Common myeloid progenitor, CD34-positive (primary cell): ENCODE data around the gene HOXD13.

Experiments
- CTCF ChIA-PET: fragments of 350-600 bp; sonication (Branson Sonifier 250); formaldehyde crosslinking; loops from one replicate; lab custom pipeline; 2021; ENCODE audit warnings: antibody characterized with exemption; lab: Charles Lee
- POLR2A ChIA-PET: fragments of 350-600 bp; sonication (Branson Sonifier 250); formaldehyde crosslinking; loops from one replicate; lab custom pipeline; 2021; ENCODE audit warnings: antibody characterized with exemption; lab: Charles Lee
- DNase-seq, 3 donors: peaks; one replicate each; pipeline versions ENCODE4 v3.0.0 to v3.0.0-alpha.2; 2013
- H3K27ac ChIP-seq, 2 experiments: 1 replicate in 1 of 2; 2 replicates in 1 of 2; pipeline ENCODE4 v1.7.0; 2013; ENCODE audit warnings: inconsistent platforms in 2 of 2, low read length in 2 of 2, mild to moderate bottlenecking in 2 of 2, low read depth in 1 of 2, moderate library complexity in 1 of 2; ENCODE audit not compliant: severe bottlenecking in 2 of 2, insufficient read depth in 1 of 2, poor library complexity in 1 of 2
- H3K27me3 ChIP-seq, 5 experiments: replicated peaks in 2 of 5; 1 replicate in 3 of 5; 2 replicates in 2 of 5; pipeline versions ENCODE4 v1.6.1 to v1.7.0; 2013; ENCODE audit warnings: low read length in 4 of 5, mild to moderate bottlenecking in 2 of 5, moderate library complexity in 2 of 5, inconsistent platforms in 1 of 5; ENCODE audit not compliant: insufficient read depth in 5 of 5, control insufficient read depth in 4 of 5
- H3K36me3 ChIP-seq, 4 experiments: 1 replicate in 2 of 4; 2 replicates in 2 of 4; pipeline versions ENCODE4 v1.6.1 to v1.7.0; 2013; ENCODE audit warnings: low read length in 3 of 4, control low read depth in 1 of 4, mild to moderate bottlenecking in 1 of 4; ENCODE audit not compliant: control insufficient read depth in 4 of 4, insufficient read depth in 4 of 4
- H3K4me1 ChIP-seq, 4 experiments: 1 replicate in 3 of 4; 2 replicates in 1 of 4; pipeline versions ENCODE4 v1.6.1 to v1.7.1; 2013; ENCODE audit warnings: low read length in 3 of 4, mild to moderate bottlenecking in 3 of 4, control low read depth in 1 of 4, inconsistent platforms in 1 of 4, moderate library complexity in 1 of 4; ENCODE audit not compliant: control insufficient read depth in 4 of 4, insufficient read depth in 4 of 4; ENCODE audit errors: control extremely low read depth in 1 of 4
- H3K4me3 ChIP-seq, 7 experiments: 1 replicate in 4 of 7; 2 replicates in 3 of 7; pipeline versions ENCODE4 v1.5.1 to v1.7.0; 2013; ENCODE audit warnings: mild to moderate bottlenecking in 7 of 7, low read length in 6 of 7, moderate library complexity in 6 of 7, inconsistent platforms in 2 of 7, low read depth in 2 of 7, control low read depth in 1 of 7; ENCODE audit not compliant: insufficient read depth in 4 of 7, control insufficient read depth in 1 of 7; ENCODE audit errors: extremely low read depth in 1 of 7
- H3K9me3 ChIP-seq, 5 experiments: 1 replicate in 4 of 5; 2 replicates in 1 of 5; pipeline versions ENCODE4 v1.6.1 to v1.7.1; 2013; ENCODE audit warnings: low read length in 4 of 5, mild to moderate bottlenecking in 2 of 5, inconsistent platforms in 1 of 5, low read depth in 1 of 5, moderate library complexity in 1 of 5; ENCODE audit not compliant: control insufficient read depth in 4 of 5, insufficient read depth in 2 of 5; ENCODE audit errors: control extremely low read depth in 1 of 5
- WGBS: methylation state at CpG from one replicate; pipeline ENCODE4 v1.1.5; 2013; ENCODE audit not compliant: insufficient coverage; 5-methylcytosine and 5-hydroxymethylcytosine counted together

Gene HOXD13

DNA sequence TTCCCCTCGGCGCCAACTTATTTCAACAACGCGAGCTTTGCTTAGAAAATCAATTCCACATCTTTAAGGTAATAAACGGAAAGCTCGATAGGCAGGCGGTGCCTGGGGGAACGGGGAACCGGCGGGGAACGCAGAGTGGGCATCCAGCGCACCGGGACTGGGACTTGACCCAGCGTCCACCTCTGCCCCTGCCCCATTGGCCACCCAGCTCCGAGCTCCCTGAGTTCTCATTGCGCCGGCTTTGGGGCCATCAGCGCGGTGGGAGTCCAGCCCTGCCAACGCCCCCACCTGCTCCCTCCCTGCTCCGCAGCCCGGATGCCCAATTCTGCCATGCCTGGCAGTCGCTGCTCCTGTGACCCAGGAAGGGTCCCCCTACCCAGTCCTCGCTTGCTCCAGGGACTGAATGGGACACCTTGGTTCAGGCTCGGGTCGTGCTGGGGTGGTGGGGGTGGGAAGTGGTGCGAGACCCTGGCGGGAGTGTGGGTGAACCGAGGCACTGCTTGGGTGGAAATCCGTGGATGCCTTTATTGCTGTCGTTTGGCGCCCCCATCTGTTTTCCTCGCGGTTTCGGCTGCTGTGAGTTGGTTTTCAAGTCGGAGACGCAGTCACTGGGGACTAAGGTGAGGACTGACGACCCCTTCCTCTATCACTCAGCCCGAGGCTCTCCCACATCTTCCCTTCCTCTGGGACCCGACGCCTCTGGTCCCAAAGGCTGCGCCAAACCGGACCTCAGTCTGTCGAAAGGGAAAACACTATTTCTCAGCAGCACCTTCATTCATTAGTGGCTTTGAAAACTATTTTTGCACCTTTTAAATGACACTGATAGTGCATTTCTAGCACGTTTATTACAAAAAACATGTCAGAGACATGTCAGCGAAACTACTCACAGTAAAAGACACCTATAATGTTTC lies 6.4 kb upstream of the HOXD13 start:
- peak in 1 of 3 donors; percentile 61 for DNase-seq
- 3% methylated on average over 38 of the region's 46 CpGs for WGBS

DNA sequence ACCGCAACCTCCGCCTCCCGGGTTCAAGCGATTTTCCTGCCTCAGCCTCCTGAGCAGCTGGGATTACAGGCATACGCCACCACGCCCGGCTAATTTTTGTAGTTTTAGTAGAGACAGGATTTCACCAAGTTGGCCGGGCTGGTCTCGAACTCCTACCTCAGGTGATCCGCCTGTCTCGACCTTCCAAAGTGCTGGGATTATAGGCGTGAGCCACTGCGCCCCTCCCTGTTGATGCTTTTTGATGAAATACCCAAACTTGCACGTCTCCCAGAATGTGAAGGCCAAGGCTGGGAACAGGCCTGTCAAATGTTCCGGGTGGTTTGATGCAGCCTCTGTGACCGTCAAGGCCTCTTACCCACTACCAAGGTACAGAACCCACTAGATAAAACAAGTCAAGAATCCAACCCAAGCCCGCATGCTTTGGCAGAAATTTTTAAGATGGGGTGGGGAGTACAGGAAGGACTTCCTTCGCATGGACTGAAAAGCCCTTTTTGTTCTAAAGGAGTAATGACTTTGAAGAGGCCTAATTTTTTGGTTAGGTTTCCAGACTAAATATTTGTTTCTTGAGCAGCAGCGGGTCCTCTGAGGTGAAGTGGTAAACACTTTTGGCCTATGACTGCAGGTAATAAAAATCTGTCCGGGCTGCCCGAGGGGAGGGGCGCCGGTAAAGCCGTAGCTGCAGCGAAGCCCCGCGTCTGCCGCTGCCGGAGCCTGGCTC lies 5.0 kb upstream of the HOXD13 start:
- Histone ChIP-seq H3K27me3 (peaks cover 25 to 100% (median 78%) of the 10 kb centered on the region in 5 experiments), H3K36me3 (no peaks in the 10 kb centered on the region), H3K4me1 (peaks cover 0 to 11% (median 6%) of the 10 kb centered on the region in 4 experiments), H3K9me3 (no peaks in the 10 kb centered on the region), H3K27ac (no peak overlapping the region), H3K4me3 (peak overlapping the region in 2 of 7 experiments; percentile 21 to 61)
- POLR2A ChIA-PET, result no interaction called here
- CTCF ChIA-PET, result interaction anchor here (0.7 to 2.7 kb wide), 6 partner anchors 9 to 548 kb away, joined by 3 to 13 read pairs (median 4); no protein-coding TSS in a partner anchor
- 18% methylated on average over 23 of the region's 29 CpGs for WGBS
- DNase-seq, result no peak

More for the DNA sequence above, 6.4 kb upstream of the HOXD13 start:
- H3K4me1 ChIP-seq, result peaks cover 0 to 10% (median 6%) of the 10 kb centered on the region in 4 experiments
- no peak overlapping the region for H3K27ac ChIP-seq
- ChIA-PET POLR2A (no interaction called here), CTCF (interaction anchor here (0.8 to 2.5 kb wide), 17 partner anchors 9 to 1314 kb away, joined by 3 to 17 read pairs (median 4); partner anchors contain the start of gene HOXD11)
- H3K4me3 ChIP-seq, result no peak overlapping the region
- H3K9me3 ChIP-seq, result peaks cover 0 to 2% (median 0%) of the 10 kb centered on the region in 5 experiments
- no peaks in the 10 kb centered on the region for H3K36me3 ChIP-seq
- H3K27me3 ChIP-seq, result peaks cover 32 to 100% (median 80%) of the 10 kb centered on the region in 5 experiments

DNA sequence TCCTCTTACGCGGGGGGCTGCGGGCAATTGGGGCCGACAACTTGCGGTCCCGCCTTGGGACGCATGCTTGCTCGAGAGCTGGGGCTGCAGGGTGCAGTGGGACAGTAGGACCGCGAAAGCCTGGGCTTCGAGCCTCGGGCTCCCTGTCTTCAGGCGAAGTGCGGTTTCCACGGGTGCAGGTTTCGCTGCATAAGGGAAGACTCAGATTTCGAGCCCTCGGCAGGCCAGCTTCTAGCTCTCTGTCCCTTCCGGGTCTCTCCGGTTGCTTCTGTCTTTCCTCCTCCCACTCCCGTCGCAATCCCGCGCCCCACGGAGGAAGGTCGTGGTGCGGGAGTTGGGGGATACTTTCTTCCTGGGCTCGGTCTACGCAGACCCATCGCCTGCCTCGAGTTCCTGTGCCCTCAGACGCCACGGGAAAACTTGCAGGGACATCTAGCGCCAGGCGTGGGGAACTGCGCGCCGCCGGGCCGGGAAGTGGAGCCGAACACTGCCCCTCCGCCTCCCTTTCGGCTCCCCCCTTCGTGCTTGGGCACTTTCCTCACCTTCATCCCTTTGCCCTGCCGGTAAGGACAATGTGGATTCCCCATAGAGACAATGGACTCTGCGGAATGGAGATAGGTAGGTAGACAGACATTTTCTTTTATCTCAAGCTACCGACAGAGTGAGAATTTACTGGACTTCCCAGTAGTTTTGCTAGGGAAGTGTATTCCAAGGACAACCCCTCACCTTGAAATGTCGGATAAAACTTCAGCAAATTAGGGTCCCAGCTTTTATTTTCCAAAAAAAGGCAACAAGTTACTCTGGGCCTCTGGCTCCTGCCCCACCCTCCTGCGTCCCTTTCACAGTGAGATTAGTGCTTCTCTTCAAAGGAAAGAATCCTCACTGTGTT lies 4.2 kb upstream of the HOXD13 start:
- Histone ChIP-seq H3K4me1 (peaks cover 0 to 18% (median 9%) of the 10 kb centered on the region in 4 experiments), H3K9me3 (peaks cover 0 to 2% (median 0%) of the 10 kb centered on the region in 5 experiments), H3K36me3 (no peaks in the 10 kb centered on the region), H3K27ac (no peak overlapping the region), H3K4me3 (peak overlapping the region in 6 of 7 experiments; percentile 21 to 61 (median 32)), H3K27me3 (peaks cover 24 to 99% (median 74%) of the 10 kb centered on the region in 5 experiments)
- peak in 1 of 3 donors; percentile 46 for DNase-seq
- ChIA-PET CTCF (interaction anchor here (0.7 to 2.7 kb wide), 7 partner anchors 8 to 547 kb away, joined by 3 to 13 read pairs (median 5); no protein-coding TSS in a partner anchor), POLR2A (no interaction called here)
- WGBS, result 3% methylated on average over 31 of the region's 49 CpGs

DNA sequence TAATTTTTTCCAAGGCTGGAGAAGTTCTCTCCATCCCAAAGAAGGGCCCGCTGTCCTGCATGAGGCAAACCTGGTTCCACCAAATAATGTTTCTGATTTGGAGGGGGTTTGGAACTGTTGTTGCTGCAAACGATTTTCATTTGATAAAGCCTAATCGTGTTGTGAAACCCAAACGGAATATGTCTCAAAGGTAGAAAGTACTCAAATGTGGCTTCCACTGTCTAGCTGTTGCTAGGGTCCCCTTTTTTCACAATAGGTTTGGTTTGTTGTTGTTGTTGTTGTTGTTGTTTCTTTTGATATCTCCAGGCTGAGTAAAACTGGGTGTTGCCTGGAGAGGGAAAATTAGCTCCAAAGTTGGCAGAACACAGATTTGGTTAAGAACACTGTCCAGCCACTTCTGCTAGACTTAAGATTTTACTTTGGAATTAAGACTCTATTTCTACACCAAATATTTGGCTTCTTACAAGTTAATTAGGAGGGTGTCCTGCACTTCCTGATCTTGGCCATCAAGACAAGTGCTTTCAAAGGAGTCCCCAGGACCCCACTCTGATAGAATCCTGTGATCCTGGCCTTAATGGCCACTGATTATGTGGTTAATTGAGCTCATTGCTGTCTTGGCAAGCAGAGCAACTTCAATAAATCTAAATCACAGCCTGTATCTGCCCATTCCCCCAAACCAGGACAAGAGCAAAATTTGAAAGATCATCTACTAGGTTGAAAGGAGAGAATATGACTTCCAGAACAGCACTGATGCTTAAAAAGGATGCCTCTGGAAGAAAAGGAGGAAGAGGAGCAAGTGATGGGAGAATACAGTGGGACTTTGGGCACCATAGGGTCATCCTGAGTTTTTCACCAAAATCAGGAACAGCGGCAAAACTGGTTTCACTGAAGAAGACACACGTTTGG lies 3.3 kb upstream of the HOXD13 start:
- no peak overlapping the region for H3K4me3 ChIP-seq
- H3K27ac ChIP-seq, result no peak overlapping the region
- peaks cover 0 to 19% (median 9%) of the 10 kb centered on the region in 4 experiments for H3K4me1 ChIP-seq
- DNase-seq, result no peak
- H3K27me3 ChIP-seq, result peaks cover 32 to 99% (median 73%) of the 10 kb centered on the region in 5 experiments
- ChIA-PET POLR2A (no interaction called here), CTCF (interaction anchor here (1.4 to 2.7 kb wide), 6 partner anchors 7 to 42 kb away, joined by 3 to 13 read pairs (median 5); no protein-coding TSS in a partner anchor)
- no peaks in the 10 kb centered on the region for H3K36me3 ChIP-seq
- H3K9me3 ChIP-seq, result peaks cover 0 to 6% (median 0%) of the 10 kb centered on the region in 5 experiments
- 0% methylated on average over 5 of the region's 6 CpGs for WGBS

DNA sequence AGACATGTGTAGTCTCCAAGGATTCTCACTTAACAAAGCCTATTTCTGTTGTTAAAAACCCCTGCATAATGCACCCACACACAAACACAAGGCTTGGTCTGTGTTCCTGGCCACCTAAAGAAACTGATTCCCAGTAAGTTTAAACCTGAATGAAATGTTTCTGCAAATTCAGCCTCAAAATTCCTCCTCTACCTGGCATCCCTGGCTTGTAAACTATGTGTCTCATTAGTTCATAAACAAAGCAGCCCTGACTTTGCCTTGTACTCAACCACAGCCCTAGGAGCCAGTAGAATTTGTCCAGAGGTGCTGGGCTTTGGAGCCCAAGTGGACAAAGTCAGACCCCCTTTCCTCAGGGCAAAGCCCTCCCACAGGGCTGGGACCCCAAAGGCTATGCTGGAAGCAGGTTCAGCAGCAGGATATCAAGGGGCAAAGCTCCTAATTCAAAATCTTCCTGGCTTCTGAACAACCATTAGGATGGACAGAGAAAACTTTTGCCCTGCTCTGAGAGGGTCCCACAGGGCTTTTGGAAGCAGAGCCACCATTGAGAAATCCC lies 2.6 kb upstream of the HOXD13 start:
- Histone ChIP-seq H3K27me3 (peaks cover 32 to 99% (median 73%) of the 10 kb centered on the region in 5 experiments), H3K4me1 (peaks cover 0 to 19% (median 9%) of the 10 kb centered on the region in 4 experiments), H3K36me3 (no peaks in the 10 kb centered on the region), H3K4me3 (no peak overlapping the region), H3K9me3 (peaks cover 0 to 6% (median 0%) of the 10 kb centered on the region in 5 experiments), H3K27ac (no peak overlapping the region)
- ChIA-PET POLR2A (no interaction called here), CTCF (interaction anchor here (2.7 kb wide), 1 partner anchor 8 kb away, joined by 9 read pairs; no protein-coding TSS in a partner anchor)
- no peak for DNase-seq
